Esophagus squamous epithelium (tissue), 5 donors: Measurements from ENCODE around the gene ADAMTSL1. TPM values are rescaled to one million over a fixed set of nuclear protein-coding genes. Genes with fewer than 3 reads are reported as not detected.

Experiments used
- DNase-seq: peaks from one replicate; lab custom pipeline; 2025; lab: John Stamatoyannopoulos, UW
- H3K27ac ChIP-seq, 4 donors: fragments of 200-600 bp; sonication (generic); one replicate each; pipeline ENCODE4 v1.5.1; 2016 to 2019; ENCODE audit warnings: mild to moderate bottlenecking in 1 of 4
- H3K27me3 ChIP-seq, 4 donors: fragments of 200-600 bp; sonication (generic); 1 replicate in 3 of 4; 2 replicates in 1 of 4; pipeline versions ENCODE4 v1.5.1 to v1.6.0; 2017 to 2021; ENCODE audit warnings: antibody characterized with exemption in 1 of 4
- H3K36me3 ChIP-seq, 3 donors: fragments of 200-600 bp; sonication (generic); one replicate each; pipeline ENCODE4 v1.5.1; 2016 to 2019
- H3K4me1 ChIP-seq, 3 donors: fragments of 200-600 bp; sonication (generic); one replicate each; pipeline ENCODE4 v1.5.1; 2017 to 2019
- H3K4me3 ChIP-seq, 4 donors: fragments of 200-600 bp; sonication (generic); 1 replicate in 3 of 4; 2 replicates in 1 of 4; pipeline ENCODE4 v1.5.1; 2016 to 2019; ENCODE audit warnings: mild to moderate bottlenecking in 2 of 4, moderate library complexity in 1 of 4
- H3K9me3 ChIP-seq, 3 donors: fragments of 200-600 bp; sonication (generic); one replicate each; pipeline ENCODE4 v1.5.1; 2016 to 2019
- POLR2A ChIP-seq, 4 donors: fragments of 450-650 bp; IDR thresholded peaks; one replicate each; pipeline ENCODE4 v1.6.1; 2017; ENCODE audit warnings: antibody characterized with exemption in 4 of 4, mild to moderate bottlenecking in 4 of 4, moderate library complexity in 3 of 4
- WGBS, 2 donors: methylation state at CpG; one replicate each; pipeline ENCODE4 v1.1.5; 2018; 5-methylcytosine and 5-hydroxymethylcytosine counted together
- intact Hi-C: fragments of 100-400 bp; cut with DNase I; formaldehyde crosslinking; loops from one replicate; pipeline ENCODE4 v1.15.0; 2022
- total RNA-seq, 4 donors: library from RNA; depleted of rRNA; stranded (reverse); fragments of >200 nt; gene quantifications; one replicate each; pipeline ENCODE4 v1.1.0, GENCODE V29; 2016
- TF ChIP-seq, protein P1 (sequence below), 6 experiments: fragments of 450-650 bp in 4 of 6; fragments of 200-600 bp in 2 of 6; sonication (generic) in 2 of 6; IDR thresholded peaks; one replicate each; pipeline ENCODE4 v1.5.1; 2016 to 2019; ENCODE audit warnings: antibody characterized with exemption in 6 of 6, mild to moderate bottlenecking in 4 of 6, moderate library complexity in 4 of 6
- donor health status: DM: yes; HTN: yes; CAD: no.

ADAMTSL1 gene
- total RNA-seq, 4 donors from 2014 or later: 0.80 to 23.7 (median 2.3) TPM

GRCh38 chr9:18837402-18837801 is 363.4 kb downstream of the ADAMTSL1 start:
- Histone ChIP-seq H3K9me3 (no peaks in the 10 kb centered on the region), H3K27ac (no peak overlapping the region), H3K4me3 (no peak overlapping the region), H3K27me3 (no peaks in the 10 kb centered on the region), H3K36me3 (no peaks in the 10 kb centered on the region), H3K4me1 (no peaks in the 10 kb centered on the region)
- intact Hi-C loops: no loop called here
- DNase-seq: no peak
- no peak for TF ChIP-seq POLR2A (IDR thresholded peaks at IDR 0.05)
- TF ChIP-seq, protein P1, sequence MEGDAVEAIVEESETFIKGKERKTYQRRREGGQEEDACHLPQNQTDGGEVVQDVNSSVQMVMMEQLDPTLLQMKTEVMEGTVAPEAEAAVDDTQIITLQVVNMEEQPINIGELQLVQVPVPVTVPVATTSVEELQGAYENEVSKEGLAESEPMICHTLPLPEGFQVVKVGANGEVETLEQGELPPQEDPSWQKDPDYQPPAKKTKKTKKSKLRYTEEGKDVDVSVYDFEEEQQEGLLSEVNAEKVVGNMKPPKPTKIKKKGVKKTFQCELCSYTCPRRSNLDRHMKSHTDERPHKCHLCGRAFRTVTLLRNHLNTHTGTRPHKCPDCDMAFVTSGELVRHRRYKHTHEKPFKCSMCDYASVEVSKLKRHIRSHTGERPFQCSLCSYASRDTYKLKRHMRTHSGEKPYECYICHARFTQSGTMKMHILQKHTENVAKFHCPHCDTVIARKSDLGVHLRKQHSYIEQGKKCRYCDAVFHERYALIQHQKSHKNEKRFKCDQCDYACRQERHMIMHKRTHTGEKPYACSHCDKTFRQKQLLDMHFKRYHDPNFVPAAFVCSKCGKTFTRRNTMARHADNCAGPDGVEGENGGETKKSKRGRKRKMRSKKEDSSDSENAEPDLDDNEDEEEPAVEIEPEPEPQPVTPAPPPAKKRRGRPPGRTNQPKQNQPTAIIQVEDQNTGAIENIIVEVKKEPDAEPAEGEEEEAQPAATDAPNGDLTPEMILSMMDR (IDR thresholded peaks at IDR 0.05): no peak
- WGBS, 2 donors: 79 to 91% methylated on average over 5 of the region's 5 CpGs

DNA sequence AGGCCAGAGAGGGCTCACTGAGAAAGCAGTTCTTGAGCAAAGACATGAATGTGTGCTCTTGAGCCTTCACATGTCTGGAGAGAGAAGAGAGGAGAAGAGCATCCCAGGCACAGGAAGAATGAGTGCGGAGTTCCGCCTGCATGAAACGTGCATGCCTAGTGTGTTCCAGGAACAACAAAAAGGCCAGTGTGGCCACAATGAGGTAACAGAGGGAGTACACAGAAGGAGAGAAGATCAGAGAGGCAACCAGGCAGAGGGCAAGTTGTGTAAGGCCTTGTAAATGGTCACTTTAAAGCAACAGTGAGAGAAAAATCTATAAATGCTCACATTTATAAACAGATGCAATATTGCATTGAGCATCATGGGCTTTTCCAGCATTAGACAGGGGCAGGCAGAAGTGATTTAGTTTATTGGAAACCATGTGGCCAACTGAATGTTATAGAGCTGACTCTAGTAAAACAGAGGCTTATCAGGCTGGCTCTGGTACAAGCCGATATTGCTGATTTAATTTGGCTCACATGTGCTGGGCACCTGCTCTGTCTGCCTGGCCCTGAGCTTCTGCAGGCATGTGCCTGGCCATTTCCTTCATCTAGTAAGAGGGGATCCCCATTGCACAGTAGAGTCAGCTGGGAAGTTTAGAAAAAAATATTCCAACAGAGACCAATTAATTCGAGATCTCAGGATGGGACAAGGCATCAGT is 373.8 kb downstream of the ADAMTSL1 start:
- H3K9me3 ChIP-seq: no peaks in the 10 kb centered on the region
- no peaks in the 10 kb centered on the region for H3K36me3 ChIP-seq
- 70 to 77% methylated on average over 5 of the region's 5 CpGs for WGBS, 2 donors
- no peak for DNase-seq
- H3K27ac ChIP-seq: no peak overlapping the region
- TF ChIP-seq, protein P1 (IDR thresholded peaks at IDR 0.05): no peak
- no peak for TF ChIP-seq POLR2A (IDR thresholded peaks at IDR 0.05)
- H3K4me1 ChIP-seq: no peaks in the 10 kb centered on the region
- no peak overlapping the region for H3K4me3 ChIP-seq
- intact Hi-C loops: no loop called here
- H3K27me3 ChIP-seq: no peaks in the 10 kb centered on the region

GRCh38 chr9:18848657-18849056 is 374.7 kb downstream of the ADAMTSL1 start:
- TF ChIP-seq, protein P1 (IDR thresholded peaks at IDR 0.05): no peak
- no peak for TF ChIP-seq POLR2A (IDR thresholded peaks at IDR 0.05)
- no peak for DNase-seq
- intact Hi-C loops: no loop called here
- 64 to 70% methylated on average over 3 of the region's 3 CpGs for WGBS, 2 donors
- Histone ChIP-seq H3K4me1 (no peaks in the 10 kb centered on the region), H3K36me3 (no peaks in the 10 kb centered on the region), H3K9me3 (no peaks in the 10 kb centered on the region), H3K4me3 (no peak overlapping the region), H3K27ac (peak overlapping the region in 1 of 4 donors; percentile 14), H3K27me3 (no peaks in the 10 kb centered on the region)

GRCh38 chr9:18849270-18849669 is 375.3 kb downstream of the ADAMTSL1 start:
- Histone ChIP-seq H3K27me3 (no peaks in the 10 kb centered on the region), H3K27ac (peak overlapping the region in 1 of 4 donors; percentile 14), H3K4me1 (no peaks in the 10 kb centered on the region), H3K9me3 (no peaks in the 10 kb centered on the region), H3K4me3 (no peak overlapping the region), H3K36me3 (no peaks in the 10 kb centered on the region)
- intact Hi-C loops: no loop called here
- DNase-seq: no peak
- TF ChIP-seq POLR2A (IDR thresholded peaks at IDR 0.05): no peak
- TF ChIP-seq, protein P1 (IDR thresholded peaks at IDR 0.05): no peak
- WGBS, 2 donors: 75 to 86% methylated on average over 6 of the region's 6 CpGs

DNA sequence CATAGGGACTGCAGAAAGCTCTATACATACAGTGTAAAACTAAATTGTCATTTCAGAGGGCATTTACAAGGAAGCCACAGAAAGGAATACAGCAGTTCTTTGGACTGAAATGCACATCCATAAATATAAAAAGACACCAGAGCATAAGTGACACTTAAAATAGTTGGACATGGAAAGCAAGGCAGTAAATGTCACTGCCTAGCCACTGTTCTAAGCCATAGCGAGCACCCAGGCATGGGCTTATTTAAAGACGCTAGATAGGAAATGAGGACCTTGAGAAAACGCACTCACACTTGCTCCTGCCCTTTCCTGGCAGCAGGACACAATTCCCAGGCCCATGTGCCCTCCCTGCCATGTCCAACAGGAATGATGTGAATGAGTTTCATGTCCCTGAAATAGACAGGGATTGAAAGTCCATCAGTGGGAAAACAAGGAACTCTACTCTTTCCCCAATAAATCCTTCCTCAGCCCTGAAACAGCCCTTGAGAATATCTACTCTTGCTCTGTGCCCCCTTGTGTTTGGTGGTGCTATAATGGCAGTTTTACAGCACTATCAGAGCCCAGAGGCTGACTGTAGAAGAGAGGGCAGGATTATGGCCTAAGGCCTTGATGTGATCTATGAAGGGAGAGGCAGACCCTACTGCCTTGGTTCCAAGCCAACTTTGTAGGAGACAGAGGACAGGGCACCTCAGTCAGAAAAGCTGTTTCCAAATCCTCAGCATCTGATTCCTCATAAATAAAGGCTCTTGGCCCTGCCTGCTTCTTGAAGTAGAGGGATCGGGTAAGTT is 376.1 kb downstream of the ADAMTSL1 start:
- DNase-seq: no peak
- intact Hi-C loops: no loop called here
- Histone ChIP-seq H3K4me1 (peaks cover 0 to 3% (median 0%) of the 10 kb centered on the region in 3 donors), H3K36me3 (no peaks in the 10 kb centered on the region), H3K9me3 (no peaks in the 10 kb centered on the region), H3K4me3 (no peak overlapping the region), H3K27ac (no peak overlapping the region), H3K27me3 (no peaks in the 10 kb centered on the region)
- 74 to 89% methylated on average over 4 of the region's 4 CpGs for WGBS, 2 donors
- no peak for TF ChIP-seq POLR2A (IDR thresholded peaks at IDR 0.05)
- TF ChIP-seq, protein P1 (IDR thresholded peaks at IDR 0.05): no peak
